ENCODE data around the gene CLK3.

DNA sequence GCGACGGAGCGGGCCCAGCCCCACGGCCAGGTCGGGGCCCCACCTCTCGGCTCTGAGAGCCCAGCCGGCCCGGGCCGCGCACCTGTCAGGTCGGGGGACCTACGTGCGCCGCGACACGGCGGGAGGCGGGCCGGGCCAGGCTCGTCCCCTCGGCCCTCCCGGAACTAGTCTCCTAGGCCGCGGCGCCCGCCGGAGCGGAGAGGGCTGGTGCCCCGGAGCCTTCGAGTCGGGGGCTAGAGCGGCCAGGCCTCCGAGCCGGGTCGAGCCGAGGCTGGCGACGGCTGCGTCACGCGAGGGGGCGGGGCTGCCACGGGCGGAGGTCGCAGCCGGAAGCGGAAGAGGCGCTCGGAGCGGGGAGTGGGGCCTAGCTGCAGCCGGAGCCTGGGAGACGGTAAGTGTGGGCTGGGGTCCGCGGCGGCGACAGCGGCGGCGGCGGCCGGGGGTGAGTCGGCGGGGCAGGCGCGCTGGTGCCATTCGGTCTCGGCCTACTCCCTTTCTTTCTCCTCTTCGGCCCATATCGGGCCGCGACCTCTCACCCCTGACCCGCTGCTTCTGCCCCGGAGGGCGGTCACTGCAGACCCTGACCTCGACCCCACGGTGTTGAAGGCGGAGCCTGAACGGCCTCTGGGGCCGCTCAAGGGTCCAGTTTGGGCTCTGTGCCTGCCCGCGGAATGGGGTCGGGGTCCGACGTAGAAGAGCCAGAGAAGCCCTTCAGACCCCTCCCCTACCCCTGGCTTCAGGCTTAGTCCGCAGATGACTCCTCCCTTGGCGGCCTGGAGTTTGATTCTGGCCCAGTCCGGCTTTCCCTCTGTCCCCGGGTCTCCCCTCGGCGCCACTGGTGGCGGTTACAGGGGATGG lies at the start of gene CLK3:
- TF ChIP-seq, protein P1, sequence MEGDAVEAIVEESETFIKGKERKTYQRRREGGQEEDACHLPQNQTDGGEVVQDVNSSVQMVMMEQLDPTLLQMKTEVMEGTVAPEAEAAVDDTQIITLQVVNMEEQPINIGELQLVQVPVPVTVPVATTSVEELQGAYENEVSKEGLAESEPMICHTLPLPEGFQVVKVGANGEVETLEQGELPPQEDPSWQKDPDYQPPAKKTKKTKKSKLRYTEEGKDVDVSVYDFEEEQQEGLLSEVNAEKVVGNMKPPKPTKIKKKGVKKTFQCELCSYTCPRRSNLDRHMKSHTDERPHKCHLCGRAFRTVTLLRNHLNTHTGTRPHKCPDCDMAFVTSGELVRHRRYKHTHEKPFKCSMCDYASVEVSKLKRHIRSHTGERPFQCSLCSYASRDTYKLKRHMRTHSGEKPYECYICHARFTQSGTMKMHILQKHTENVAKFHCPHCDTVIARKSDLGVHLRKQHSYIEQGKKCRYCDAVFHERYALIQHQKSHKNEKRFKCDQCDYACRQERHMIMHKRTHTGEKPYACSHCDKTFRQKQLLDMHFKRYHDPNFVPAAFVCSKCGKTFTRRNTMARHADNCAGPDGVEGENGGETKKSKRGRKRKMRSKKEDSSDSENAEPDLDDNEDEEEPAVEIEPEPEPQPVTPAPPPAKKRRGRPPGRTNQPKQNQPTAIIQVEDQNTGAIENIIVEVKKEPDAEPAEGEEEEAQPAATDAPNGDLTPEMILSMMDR (IDR thresholded peaks at IDR 0.05), result no peak
- no peak for TF ChIP-seq EZH2 (IDR thresholded peaks at IDR 0.05; ENCODE audit: borderline replicate concordance, insufficient read depth, low read depth, low read length, poor library complexity, severe bottlenecking)
